NOMO-1 treated with DMSO at 0.1 percent for 48 hours (cell line): ENCODE data around the gene CCDC27.

Source experiments
- DNase-seq: peaks from one replicate; lab custom pipeline; 2025; ENCODE audit not compliant: unreplicated experiment; lab: John Stamatoyannopoulos, UW

The CCDC27 gene

GRCh38 chr1:3774276-3774945 lies 22.2 kb downstream of the CCDC27 start:
- no peak for DNase-seq

- no peak for DNase-seq
These were observed 22.8 kb downstream of the CCDC27 start for GRCh38 chr1:3774946-3775489.

- peak; percentile 42 for DNase-seq
These were observed 23.4 kb downstream of the CCDC27 start for GRCh38 chr1:3775490-3776230.

GRCh38 chr1:3776231-3776961 lies 24.1 kb downstream of the CCDC27 start:
- DNase-seq, result no peak

GRCh38 chr1:3777078-3777547 lies 24.9 kb downstream of the CCDC27 start:
- no peak for DNase-seq

GRCh38 chr1:3777647-3778589 lies 25.7 kb downstream of the CCDC27 start:
- DNase-seq, result no peak

GRCh38 chr1:3778590-3779264 lies 26.5 kb downstream of the CCDC27 start:
- no peak for DNase-seq

GRCh38 chr1:3779265-3779911 lies 27.1 kb downstream of the CCDC27 start:
- DNase-seq, result no peak

- no peak for DNase-seq
These were observed 27.7 kb downstream of the CCDC27 start for GRCh38 chr1:3779912-3780416.

GRCh38 chr1:3780901-3781300 lies 28.7 kb downstream of the CCDC27 start:
- no peak for DNase-seq

GRCh38 chr1:3783651-3784474 lies 31.6 kb downstream of the CCDC27 start:
- no peak for DNase-seq

- no peak for DNase-seq
These were observed 32.8 kb downstream of the CCDC27 start for GRCh38 chr1:3785045-3785444.

- DNase-seq, result no peak
These were observed 33.4 kb downstream of the CCDC27 start for GRCh38 chr1:3785456-3786157.

- DNase-seq, result no peak
These were observed 34.5 kb downstream of the CCDC27 start for GRCh38 chr1:3786468-3787348.

GRCh38 chr1:3787349-3787715 lies 35.1 kb downstream of the CCDC27 start:
- no peak for DNase-seq

- DNase-seq, result no peak
These were observed 35.7 kb downstream of the CCDC27 start for GRCh38 chr1:3787745-3788605.
